ENCODE data around the gene DCUN1D1.

GRCh38 chr3:182913889-182914288 lies 66.4 kb downstream of the DCUN1D1 start:
- TF ChIP-seq CTCF (conservative IDR thresholded peaks at IDR 0.05; ENCODE audit: low read depth in 2 of 2), result no peak
- TF ChIP-seq POLR2AphosphoS5 (IDR thresholded peaks at IDR 0.05; ENCODE audit: low read depth), result no peak
- TF ChIP-seq, protein P1, sequence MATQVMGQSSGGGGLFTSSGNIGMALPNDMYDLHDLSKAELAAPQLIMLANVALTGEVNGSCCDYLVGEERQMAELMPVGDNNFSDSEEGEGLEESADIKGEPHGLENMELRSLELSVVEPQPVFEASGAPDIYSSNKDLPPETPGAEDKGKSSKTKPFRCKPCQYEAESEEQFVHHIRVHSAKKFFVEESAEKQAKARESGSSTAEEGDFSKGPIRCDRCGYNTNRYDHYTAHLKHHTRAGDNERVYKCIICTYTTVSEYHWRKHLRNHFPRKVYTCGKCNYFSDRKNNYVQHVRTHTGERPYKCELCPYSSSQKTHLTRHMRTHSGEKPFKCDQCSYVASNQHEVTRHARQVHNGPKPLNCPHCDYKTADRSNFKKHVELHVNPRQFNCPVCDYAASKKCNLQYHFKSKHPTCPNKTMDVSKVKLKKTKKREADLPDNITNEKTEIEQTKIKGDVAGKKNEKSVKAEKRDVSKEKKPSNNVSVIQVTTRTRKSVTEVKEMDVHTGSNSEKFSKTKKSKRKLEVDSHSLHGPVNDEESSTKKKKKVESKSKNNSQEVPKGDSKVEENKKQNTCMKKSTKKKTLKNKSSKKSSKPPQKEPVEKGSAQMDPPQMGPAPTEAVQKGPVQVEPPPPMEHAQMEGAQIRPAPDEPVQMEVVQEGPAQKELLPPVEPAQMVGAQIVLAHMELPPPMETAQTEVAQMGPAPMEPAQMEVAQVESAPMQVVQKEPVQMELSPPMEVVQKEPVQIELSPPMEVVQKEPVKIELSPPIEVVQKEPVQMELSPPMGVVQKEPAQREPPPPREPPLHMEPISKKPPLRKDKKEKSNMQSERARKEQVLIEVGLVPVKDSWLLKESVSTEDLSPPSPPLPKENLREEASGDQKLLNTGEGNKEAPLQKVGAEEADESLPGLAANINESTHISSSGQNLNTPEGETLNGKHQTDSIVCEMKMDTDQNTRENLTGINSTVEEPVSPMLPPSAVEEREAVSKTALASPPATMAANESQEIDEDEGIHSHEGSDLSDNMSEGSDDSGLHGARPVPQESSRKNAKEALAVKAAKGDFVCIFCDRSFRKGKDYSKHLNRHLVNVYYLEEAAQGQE (IDR thresholded peaks at IDR 0.05; ENCODE audit: unreplicated experiment), result no peak
- TF ChIP-seq EZH2 (IDR thresholded peaks at IDR 0.05; ENCODE audit: low read depth, unreplicated experiment), result no peak
- TF ChIP-seq ZNF462 (CRISPR knock-in tag; IDR thresholded peaks at IDR 0.05), result no peak
- TF ChIP-seq STAT1 (IDR thresholded peaks at IDR 0.05; ENCODE audit: unreplicated experiment), result no peak
- TF ChIP-seq CREB1 (CRISPR knock-in tag; IDR thresholded peaks at IDR 0.05; ENCODE audit: low read depth), result no peak
- TF ChIP-seq EZH2phosphoT487 (IDR thresholded peaks at IDR 0.05; ENCODE audit: unreplicated experiment), result no peak
- TF ChIP-seq JUNB (IDR thresholded peaks at IDR 0.05; ENCODE audit: unreplicated experiment), result no peak
- TF ChIP-seq ZNF114 (CRISPR knock-in tag; IDR thresholded peaks at IDR 0.05), result no peak
